IMR-90 (cell line): Measurements from ENCODE around the gene NGFR.

Experiments used
- BHLHE40 ChIP-seq: fragments of 150-350 bp; IDR thresholded peaks from 2 replicates; pipeline ENCODE4 v1.6.1; 2016; ENCODE audit warnings: mild to moderate bottlenecking, low read depth, low read length
- CHD1 ChIP-seq: IDR thresholded peaks from 2 replicates; pipeline ENCODE4 v1.6.1; 2012; ENCODE audit warnings: low read depth, low read length, improper control_type of control experiment
- CTCF ChIP-seq: conservative IDR thresholded peaks from 2 replicates; pipeline ENCODE4 v1.5.1; 2012; ENCODE audit warnings: mild to moderate bottlenecking, low read depth, low read length, improper control_type of control experiment
- MAFK ChIP-seq: IDR thresholded peaks from 2 replicates; pipeline ENCODE4 v1.6.1; 2012; ENCODE audit warnings: low read depth, low read length, improper control_type of control experiment
- RCOR1 ChIP-seq: IDR thresholded peaks from 2 replicates; pipeline ENCODE4 v1.6.1; 2012; ENCODE audit warnings: mild to moderate bottlenecking, low read length, improper control_type of control experiment; ENCODE audit not compliant: insufficient replicate concordance
- SMC3 ChIP-seq: fragments of 150-350 bp; IDR thresholded peaks from 2 replicates; pipeline ENCODE4 v1.6.1; 2016; ENCODE audit warnings: low read depth, mild to moderate bottlenecking, antibody characterized with exemption, low read length, moderate library complexity

GRCh38 chr17:49543860-49544259, 48.8 kb downstream of the NGFR start:
- TF ChIP-seq CTCF (no peak), MAFK (no peak), RCOR1 (no peak), SMC3 (no peak), CHD1 (no peak), BHLHE40 (no peak)
